ENCODE measurements around the gene C9orf43.
A peak's percentile ranks its signal among the peaks of the same experiment; 100 is the strongest.
"Not testable (repeated sequence)": the region's sequence is repeated elsewhere in the genome, so short reads cannot be mapped to it uniquely, and the experiment has no call there.

Gene C9orf43

GRCh38 chr9:113381909-113382411 lies 28.6 kb upstream of the C9orf43 start:
- no peak for DNase-seq

- DNase-seq = no peak
These were observed 23.8 kb upstream of the C9orf43 start for GRCh38 chr9:113386571-113387393.

- no peak for DNase-seq
These were observed 22.9 kb upstream of the C9orf43 start for GRCh38 chr9:113387560-113388230.

GRCh38 chr9:113388833-113389232 lies 21.7 kb upstream of the C9orf43 start:
- DNase-seq = no peak

GRCh38 chr9:113389451-113389850 lies 21.1 kb upstream of the C9orf43 start:
- DNase-seq = no peak

- no peak for DNase-seq
These were observed 20.2 kb upstream of the C9orf43 start for GRCh38 chr9:113390192-113390960.

- DNase-seq = no peak
These were observed 18.6 kb upstream of the C9orf43 start for GRCh38 chr9:113391917-113392316.

GRCh38 chr9:113393281-113393680 lies 17.3 kb upstream of the C9orf43 start:
- DNase-seq = no peak

GRCh38 chr9:113395000-113395861 lies 15.3 kb upstream of the C9orf43 start:
- DNase-seq = no peak

GRCh38 chr9:113397203-113397631 lies 13.3 kb upstream of the C9orf43 start:
- DNase-seq = no peak

GRCh38 chr9:113398796-113399195 lies 11.8 kb upstream of the C9orf43 start:
- no peak for DNase-seq

- no peak for DNase-seq
These were observed 10.8 kb upstream of the C9orf43 start for GRCh38 chr9:113399646-113400200.

GRCh38 chr9:113401027-113401792 lies 9.3 kb upstream of the C9orf43 start, which contains the start of gene ALAD:
Gene ALAD, minus strand, starts transcription at chr9:113401284. Its CDS starts 7,725 bp downstream, at chr9:113393559.
- DNase-seq = peak; percentile 85

GRCh38 chr9:113403646-113404045 lies 6.9 kb upstream of the C9orf43 start:
- DNase-seq = no peak

GRCh38 chr9:113406353-113406752 lies 4.2 kb upstream of the C9orf43 start:
- DNase-seq = not testable (repeated sequence)

GRCh38 chr9:113406873-113407511 lies 3.6 kb upstream of the C9orf43 start:
- peak; percentile 48 for DNase-seq

GRCh38 chr9:113409481-113409880 lies 1.1 kb upstream of the C9orf43 start:
- no peak for DNase-seq

- DNase-seq = no peak
These were observed 702 bp upstream of the C9orf43 start for GRCh38 chr9:113409883-113410206.

GRCh38 chr9:113416149-113416721 lies 5.7 kb downstream of the C9orf43 start:
- DNase-seq = no peak

GRCh38 chr9:113417370-113417769 lies 6.8 kb downstream of the C9orf43 start:
- DNase-seq = no peak

Measured in NCI-H1694 (cell line).